Heart left ventricle (tissue), 16 donors: Measurements from ENCODE around the gene UHRF1. TPM values are rescaled to one million over a fixed set of nuclear protein-coding genes. Genes with fewer than 3 reads are reported as not detected.

Experiments used
- ATAC-seq, 4 donors: fragments of 200-7000 bp; cut with Tn5 transposase; one replicate each; pipeline ENCODE4 v1.9.1; 2020 to 2022; ENCODE audit warnings: moderate library complexity in 4 of 4, mild to moderate bottlenecking in 3 of 4, moderate number of reproducible peaks in 1 of 4
- DNase-seq, 5 donors: peaks; one replicate each; pipeline ENCODE4 v3.0.0-alpha.2; 2020
- H3K27ac ChIP-seq, 12 donors: fragments of 200-600 bp; sonication (generic) in 4 of 12; one replicate each; pipeline versions ENCODE4 v1.5.0 to v1.8.0; 2016 to 2022; ENCODE audit warnings: mild to moderate bottlenecking in 2 of 12
- H3K27me3 ChIP-seq, 9 donors: fragments of 200-600 bp; sonication (generic) in 2 of 9; one replicate each; pipeline versions ENCODE4 v1.5.1 to v1.8.0; 2016 to 2022; ENCODE audit warnings: mild to moderate bottlenecking in 3 of 9
- H3K36me3 ChIP-seq, 9 donors: fragments of 200-600 bp; sonication (generic) in 2 of 9; one replicate each; pipeline versions ENCODE4 v1.5.0 to v1.8.0; 2018 to 2022; ENCODE audit warnings: mild to moderate bottlenecking in 2 of 9
- H3K4me1 ChIP-seq, 12 donors: fragments of 200-600 bp; sonication (generic) in 4 of 12; one replicate each; pipeline versions ENCODE4 v1.5.0 to v1.8.0; 2016 to 2022; ENCODE audit warnings: mild to moderate bottlenecking in 3 of 12
- H3K4me3 ChIP-seq, 12 donors: fragments of 200-600 bp; sonication (generic) in 4 of 12; one replicate each; pipeline versions ENCODE4 v1.5.0 to v1.8.0; 2017 to 2022; ENCODE audit warnings: mild to moderate bottlenecking in 9 of 12, moderate library complexity in 4 of 12
- H3K9me3 ChIP-seq, 12 donors: fragments of 200-600 bp; sonication (generic) in 4 of 12; one replicate each; pipeline versions ENCODE4 v1.5.0 to v1.8.0; 2016 to 2022; ENCODE audit warnings: mild to moderate bottlenecking in 1 of 12
- POLR2A ChIP-seq, 2 donors: fragments of 450-650 bp; IDR thresholded peaks; one replicate each; pipeline ENCODE4 v1.6.1; 2017; ENCODE audit warnings: antibody characterized with exemption in 2 of 2, mild to moderate bottlenecking in 2 of 2, moderate library complexity in 2 of 2
- WGBS, 4 donors: extraction: QIAGEN DNeasy Blood & Tissue Kit in 2 of 4; methylation state at CpG; one replicate each; pipeline versions ENCODE4 v1.1.5 to v1.1.7; 2013 to 2018; 5-methylcytosine and 5-hydroxymethylcytosine counted together
- intact Hi-C, 10 donors: fragments of 100-400 bp; cut with DNase I; formaldehyde crosslinking; loops; one replicate each; pipeline versions ENCODE4 v1.11.1 to v1.14.2; 2022
- polyA plus RNA-seq, 2 donors: library from polyadenylated mRNA; stranded (reverse); fragments of 200-250 nt; gene quantifications; one replicate each; pipeline ENCODE4 v1.2.3, GENCODE V29; 2013
- total RNA-seq, 9 donors: library from RNA; depleted of rRNA in 2 of 9; stranded (reverse); fragments of >200 nt in 2 of 9; fragmentation: NEBNext Ultra II Directional in 3 of 9; extraction: Animal tissue kit (Norgen Biotek cat#: 25700) in 3 of 9; gene quantifications; one replicate each; pipeline versions ENCODE4 v1.1.0 to v1.2.4, GENCODE V29; 2016 to 2023
- TF ChIP-seq, protein P1 (sequence below), 12 donors: fragments of 200-600 bp; sonication (generic) in 4 of 12; IDR thresholded peaks; one replicate each; pipeline versions ENCODE4 v1.5.0 to v1.8.0; 2018 to 2022; ENCODE audit warnings: antibody characterized with exemption in 12 of 12, mild to moderate bottlenecking in 5 of 12
- donor health status: ischemic (EF 13 %, LVEDD 7.1; RV severe dilation, severe dysfunction).
- donor health status: healthy with polysubstance abuse.
- donor health status: DM: no; HTN: yes; CAD: no.
- donor health status: DM: no; HTN: no; CAD: no.
- donor health status: ischemic (EF 25% LVEDD 6.9; RV normal size, moderate dysfunction).
- donor health status: ischemic (EF 25% LVEDD 5.7; RV mildly dilated, moderate dysfunction).
- donor health status: healthy.
- donor health status: DM: yes; HTN: yes; CAD: no.
- donor health status: ischemic (EF 35%, LVEDD 5.7; RV mildly dilated, moderate dysfunction).
- donor health status: nonischemic (EF 11% LVEDD 7.7; RV severe dilation, severe dysfunction).
- donor health status: DM: yes; HTN: yes; CAD: no.
- donor health status: PGD.
- donor health status: ischemic (EF 29% LVEDD 5.4; RV normal size, mild dysfunction).
- donor health status: nonischemic (EF 23%, LVEDD 6.1; RV moderate dilation, normal function).

Gene UHRF1
- total and polyA plus RNA-seq, 11 donors = 0.25 to 8.9 (median 0.74) TPM

DNA sequence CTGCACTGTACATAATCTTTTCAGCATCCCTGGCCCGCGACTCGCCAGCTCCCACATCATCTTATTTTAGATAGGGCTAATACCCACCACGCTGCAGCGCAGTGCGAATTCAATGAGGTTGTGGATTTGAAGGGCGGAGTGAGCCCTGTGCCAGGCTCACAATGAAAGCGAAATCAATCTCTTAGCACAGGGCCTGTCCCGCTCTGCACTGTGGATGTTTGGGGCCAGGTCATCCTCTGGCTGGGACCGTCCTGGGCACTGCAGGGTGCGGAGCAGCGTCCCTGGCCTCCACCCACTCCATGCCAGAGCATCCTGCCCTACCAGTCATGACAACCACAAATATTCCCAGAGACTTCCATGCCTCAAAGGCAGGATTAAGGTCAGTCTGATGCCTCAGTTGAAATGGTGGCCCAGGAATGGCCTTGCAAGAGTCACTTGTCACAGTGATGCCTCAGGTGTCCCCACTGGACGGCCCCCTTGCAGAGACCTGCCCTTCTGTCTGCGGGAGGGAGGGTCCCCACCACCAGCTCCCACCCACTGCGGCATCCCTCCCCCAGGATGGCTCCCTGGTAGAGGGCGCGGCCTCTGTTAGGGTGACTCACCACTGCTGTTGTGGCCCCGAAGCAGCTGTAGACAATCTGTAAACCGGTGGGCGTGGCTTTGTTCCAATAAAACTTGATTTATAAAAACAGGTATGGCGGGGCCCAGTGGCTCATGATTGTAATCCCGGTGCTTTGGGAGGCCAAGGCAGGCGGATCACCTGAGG lies 5.6 kb downstream of the UHRF1 start:
- no peak for TF ChIP-seq POLR2A (IDR thresholded peaks at IDR 0.05)
- TF ChIP-seq, protein P1, sequence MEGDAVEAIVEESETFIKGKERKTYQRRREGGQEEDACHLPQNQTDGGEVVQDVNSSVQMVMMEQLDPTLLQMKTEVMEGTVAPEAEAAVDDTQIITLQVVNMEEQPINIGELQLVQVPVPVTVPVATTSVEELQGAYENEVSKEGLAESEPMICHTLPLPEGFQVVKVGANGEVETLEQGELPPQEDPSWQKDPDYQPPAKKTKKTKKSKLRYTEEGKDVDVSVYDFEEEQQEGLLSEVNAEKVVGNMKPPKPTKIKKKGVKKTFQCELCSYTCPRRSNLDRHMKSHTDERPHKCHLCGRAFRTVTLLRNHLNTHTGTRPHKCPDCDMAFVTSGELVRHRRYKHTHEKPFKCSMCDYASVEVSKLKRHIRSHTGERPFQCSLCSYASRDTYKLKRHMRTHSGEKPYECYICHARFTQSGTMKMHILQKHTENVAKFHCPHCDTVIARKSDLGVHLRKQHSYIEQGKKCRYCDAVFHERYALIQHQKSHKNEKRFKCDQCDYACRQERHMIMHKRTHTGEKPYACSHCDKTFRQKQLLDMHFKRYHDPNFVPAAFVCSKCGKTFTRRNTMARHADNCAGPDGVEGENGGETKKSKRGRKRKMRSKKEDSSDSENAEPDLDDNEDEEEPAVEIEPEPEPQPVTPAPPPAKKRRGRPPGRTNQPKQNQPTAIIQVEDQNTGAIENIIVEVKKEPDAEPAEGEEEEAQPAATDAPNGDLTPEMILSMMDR (IDR thresholded peaks at IDR 0.05) = no peak
- intact Hi-C loops = loop anchor here in 5 of 10 donors (5.0 kb wide), 4 partner anchors 43 to 108 kb away; no protein-coding TSS in a partner anchor
- no peaks in the 10 kb centered on the region for H3K27me3 ChIP-seq
- WGBS, 4 donors = 83 to 85% (median 85%) methylated on average over 17 to 23 of the region's 23 CpGs
- ATAC-seq (peak in 3 of 4 donors; percentile 15 to 39 (median 32)), DNase-seq (peak in 1 of 5 donors; percentile 75)
- H3K4me3 ChIP-seq = peak overlapping the region in 4 of 12 donors; percentile 6 to 65 (median 43)
- H3K36me3 ChIP-seq = no peaks in the 10 kb centered on the region
- peak overlapping the region in 1 of 12 donors; percentile 81 for H3K27ac ChIP-seq
- H3K4me1 ChIP-seq = peaks cover 0 to 56% (median 15%) of the 10 kb centered on the region in 12 donors
- no peaks in the 10 kb centered on the region for H3K9me3 ChIP-seq

DNA sequence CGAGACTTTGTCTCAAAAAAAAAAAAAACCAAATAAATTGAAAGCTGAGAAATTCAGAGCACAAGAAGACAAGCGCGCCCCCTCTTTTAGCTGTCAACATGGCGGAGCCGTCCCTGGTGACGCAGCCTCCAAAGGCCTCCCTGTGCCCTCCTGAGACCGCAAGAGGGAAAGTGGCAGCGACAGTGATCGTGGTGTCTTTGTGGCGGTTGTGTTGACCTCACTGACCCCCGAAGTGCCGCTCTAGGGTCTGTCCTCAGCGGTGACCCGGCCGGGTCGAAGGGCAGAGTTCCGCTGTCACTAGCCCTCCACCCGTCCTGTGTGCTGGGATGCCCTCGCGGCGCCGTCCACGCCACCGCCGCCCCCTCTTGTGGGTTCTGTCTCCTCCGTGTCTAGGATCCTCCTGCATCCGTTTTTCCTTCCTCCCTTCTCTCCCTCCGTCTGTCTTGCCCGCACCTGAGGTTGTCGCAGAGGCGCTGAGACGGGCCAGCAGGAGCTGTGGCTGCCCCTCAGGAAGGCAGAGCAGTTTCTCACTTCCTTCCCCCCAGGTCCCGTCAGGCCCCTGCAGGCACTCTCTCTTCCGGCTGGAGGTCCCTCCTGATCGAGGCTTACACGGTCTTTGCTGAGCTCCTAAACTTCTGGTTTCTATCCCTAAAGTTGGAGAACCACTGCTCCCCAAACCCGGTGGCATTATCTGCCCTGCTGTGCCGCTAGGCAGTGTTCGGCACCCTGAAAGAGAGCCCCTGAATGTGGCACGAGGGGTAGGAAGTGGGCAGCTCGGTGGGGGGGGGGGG lies 7.2 kb downstream of the UHRF1 start:
- TF ChIP-seq, protein P1 (IDR thresholded peaks at IDR 0.05) = no peak
- no peak for TF ChIP-seq POLR2A (IDR thresholded peaks at IDR 0.05)
- WGBS, 4 donors = 69 to 82% (median 77%) methylated on average over 41 of the region's 41 CpGs
- Histone ChIP-seq H3K4me1 (peaks cover 0 to 43% (median 4%) of the 10 kb centered on the region in 12 donors), H3K4me3 (peak overlapping the region in 9 of 12 donors; percentile 0 to 65 (median 32)), H3K36me3 (no peaks in the 10 kb centered on the region), H3K27me3 (no peaks in the 10 kb centered on the region), H3K9me3 (no peaks in the 10 kb centered on the region), H3K27ac (peak overlapping the region in 2 of 12 donors; percentile 13 to 81)
- DNase-seq (no peak), ATAC-seq (no peak)
- intact Hi-C loops = no loop called here

DNA sequence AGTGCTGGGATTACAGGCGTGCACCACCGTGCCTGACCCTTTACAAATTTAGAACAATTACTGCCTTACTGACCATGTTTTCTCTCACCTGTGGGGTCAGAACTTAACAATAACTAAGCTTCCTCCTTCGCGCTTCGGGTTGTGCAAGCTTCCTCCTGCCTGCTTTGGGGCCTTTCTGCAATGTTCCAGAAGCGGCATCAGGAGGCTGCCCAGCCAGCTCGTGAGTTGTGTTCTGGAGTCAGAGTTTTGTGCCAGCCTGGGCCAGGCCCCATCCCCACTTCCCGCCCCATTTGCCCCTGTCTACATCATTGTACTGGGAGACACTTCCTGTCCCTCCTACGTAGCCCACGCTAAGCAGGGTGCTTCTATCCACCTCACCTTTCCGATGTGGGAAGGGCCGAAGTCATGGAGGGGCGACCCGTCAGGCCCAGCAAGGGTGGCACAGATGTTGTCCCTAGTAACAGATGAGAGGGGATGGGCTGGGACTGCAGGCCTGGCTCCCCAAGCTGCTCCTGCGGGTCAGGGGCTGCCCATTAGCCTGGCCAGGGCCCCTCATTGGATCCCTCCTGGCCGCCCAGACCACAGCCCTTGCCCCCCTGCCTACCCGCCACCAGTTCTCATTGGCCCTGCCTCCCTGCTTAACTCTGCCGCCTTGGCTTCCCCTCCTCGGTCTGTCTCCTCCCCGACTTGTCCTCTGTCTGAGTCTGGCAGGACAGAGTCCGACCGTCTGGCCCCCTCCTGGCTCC lies 13.4 kb downstream of the UHRF1 start:
- 84 to 88% (median 86%) methylated on average over 21 to 22 of the region's 22 CpGs for WGBS, 4 donors
- Histone ChIP-seq H3K36me3 (no peaks in the 10 kb centered on the region), H3K27me3 (no peaks in the 10 kb centered on the region), H3K27ac (no peak overlapping the region), H3K4me1 (no peaks in the 10 kb centered on the region), H3K9me3 (no peaks in the 10 kb centered on the region), H3K4me3 (no peak overlapping the region)
- intact Hi-C loops = no loop called here
- DNase-seq (no peak), ATAC-seq (no peak)
- TF ChIP-seq, protein P1 (IDR thresholded peaks at IDR 0.05) = no peak
- no peak for TF ChIP-seq POLR2A (IDR thresholded peaks at IDR 0.05)
